ENCODE measurements around the gene SCO2. TPM values are rescaled to one million over a fixed set of nuclear protein-coding genes. Genes with fewer than 3 reads are reported as not detected.

Gene SCO2
- total and polyA plus RNA-seq, 10 of the 15 experiments (the other 5 are each of a cell fraction or from before 2014, with no cell fraction given), result 0.18 to 16.0 (median 2.4) TPM; not detected in 1

DNA sequence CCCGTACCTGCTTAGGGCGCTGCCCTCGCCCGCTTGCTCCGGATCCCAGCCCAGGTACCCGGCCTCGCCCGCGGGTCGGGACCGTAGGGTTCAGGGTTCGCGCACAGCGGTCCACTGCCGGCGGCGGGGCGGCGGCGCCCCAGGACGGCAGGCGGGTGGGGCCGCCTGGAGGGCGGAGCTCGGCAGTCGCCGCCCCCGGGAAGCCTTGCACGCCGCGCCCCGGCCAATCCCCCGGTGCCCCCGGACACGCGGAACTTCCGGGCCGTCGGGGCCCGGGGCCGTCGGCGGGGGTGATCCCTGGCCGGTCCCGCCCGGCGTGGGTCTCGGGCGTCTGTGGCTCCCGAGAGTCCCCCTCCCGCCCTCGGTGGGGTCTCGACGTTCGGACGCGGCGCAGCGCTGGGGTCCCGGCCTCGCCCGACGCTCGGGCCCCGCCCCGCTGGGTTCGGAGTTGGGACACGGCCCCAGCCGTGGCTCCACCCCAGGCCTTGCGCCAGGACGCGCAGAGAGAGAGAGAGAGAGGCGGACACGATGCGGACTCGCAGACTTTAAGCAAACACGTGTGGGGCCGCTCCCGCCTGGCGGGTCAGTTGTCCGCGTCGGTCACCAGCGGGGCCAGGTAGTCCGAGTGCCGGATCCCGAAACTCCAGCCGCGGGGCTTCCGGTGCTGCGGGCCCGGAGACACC lies 4.6 kb upstream of the SCO2 start, which contains the start of gene TYMP (continued):
- TF ChIP-seq NFYA (IDR thresholded peaks at IDR 0.05; ENCODE audit: borderline replicate concordance, low read depth, low read length) (no peak), STAT1 (conservative IDR thresholded peaks at IDR 0.05) (no peak), ETV6 (conservative IDR thresholded peaks at IDR 0.05 in 1 of 2, IDR thresholded peaks at IDR 0.05 in 1 of 2; ENCODE audit: borderline replicate concordance in 1 of 2, low read depth in 1 of 2) (peak in 1 of 2 experiments; percentile 21; a peak in 1 of 4 replicates), BACH1 (IDR thresholded peaks at IDR 0.05; ENCODE audit: borderline replicate concordance) (peak; percentile 96), HDAC2 (IDR thresholded peaks at IDR 0.05) (no peak), GABPA (IDR thresholded peaks at IDR 0.05; ENCODE audit: low read depth) (no peak), KAT2A (conservative IDR thresholded peaks at IDR 0.05; ENCODE audit: control insufficient read depth, low read depth, low read length) (no peak), ZZZ3 (IDR thresholded peaks at IDR 0.05; ENCODE audit: control insufficient read depth, insufficient read length, low read depth) (no peak), CHD4 (IDR thresholded peaks at IDR 0.05) (no peak), KLF5 (IDR thresholded peaks at IDR 0.05; ENCODE audit: partially characterized antibody) (peak; percentile 20), IKZF1 (conservative IDR thresholded peaks at IDR 0.05) (peak; percentile 98), MYB (IDR thresholded peaks at IDR 0.05; ENCODE audit: borderline replicate concordance, low read depth, low read length) (no peak), DPF2 (IDR thresholded peaks at IDR 0.05) (peak; percentile 32; the same call in 1 of the 2 replicates), ZNF274 (IDR thresholded peaks at IDR 0.05; ENCODE audit: insufficient read depth, insufficient read length) (no peak), ZNF622 (IDR thresholded peaks at IDR 0.05) (no peak)
- TF ChIP-seq, protein P1, sequence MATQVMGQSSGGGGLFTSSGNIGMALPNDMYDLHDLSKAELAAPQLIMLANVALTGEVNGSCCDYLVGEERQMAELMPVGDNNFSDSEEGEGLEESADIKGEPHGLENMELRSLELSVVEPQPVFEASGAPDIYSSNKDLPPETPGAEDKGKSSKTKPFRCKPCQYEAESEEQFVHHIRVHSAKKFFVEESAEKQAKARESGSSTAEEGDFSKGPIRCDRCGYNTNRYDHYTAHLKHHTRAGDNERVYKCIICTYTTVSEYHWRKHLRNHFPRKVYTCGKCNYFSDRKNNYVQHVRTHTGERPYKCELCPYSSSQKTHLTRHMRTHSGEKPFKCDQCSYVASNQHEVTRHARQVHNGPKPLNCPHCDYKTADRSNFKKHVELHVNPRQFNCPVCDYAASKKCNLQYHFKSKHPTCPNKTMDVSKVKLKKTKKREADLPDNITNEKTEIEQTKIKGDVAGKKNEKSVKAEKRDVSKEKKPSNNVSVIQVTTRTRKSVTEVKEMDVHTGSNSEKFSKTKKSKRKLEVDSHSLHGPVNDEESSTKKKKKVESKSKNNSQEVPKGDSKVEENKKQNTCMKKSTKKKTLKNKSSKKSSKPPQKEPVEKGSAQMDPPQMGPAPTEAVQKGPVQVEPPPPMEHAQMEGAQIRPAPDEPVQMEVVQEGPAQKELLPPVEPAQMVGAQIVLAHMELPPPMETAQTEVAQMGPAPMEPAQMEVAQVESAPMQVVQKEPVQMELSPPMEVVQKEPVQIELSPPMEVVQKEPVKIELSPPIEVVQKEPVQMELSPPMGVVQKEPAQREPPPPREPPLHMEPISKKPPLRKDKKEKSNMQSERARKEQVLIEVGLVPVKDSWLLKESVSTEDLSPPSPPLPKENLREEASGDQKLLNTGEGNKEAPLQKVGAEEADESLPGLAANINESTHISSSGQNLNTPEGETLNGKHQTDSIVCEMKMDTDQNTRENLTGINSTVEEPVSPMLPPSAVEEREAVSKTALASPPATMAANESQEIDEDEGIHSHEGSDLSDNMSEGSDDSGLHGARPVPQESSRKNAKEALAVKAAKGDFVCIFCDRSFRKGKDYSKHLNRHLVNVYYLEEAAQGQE (IDR thresholded peaks at IDR 0.05; ENCODE audit: low read depth, low read length), result no peak
- TF ChIP-seq, protein P2, sequence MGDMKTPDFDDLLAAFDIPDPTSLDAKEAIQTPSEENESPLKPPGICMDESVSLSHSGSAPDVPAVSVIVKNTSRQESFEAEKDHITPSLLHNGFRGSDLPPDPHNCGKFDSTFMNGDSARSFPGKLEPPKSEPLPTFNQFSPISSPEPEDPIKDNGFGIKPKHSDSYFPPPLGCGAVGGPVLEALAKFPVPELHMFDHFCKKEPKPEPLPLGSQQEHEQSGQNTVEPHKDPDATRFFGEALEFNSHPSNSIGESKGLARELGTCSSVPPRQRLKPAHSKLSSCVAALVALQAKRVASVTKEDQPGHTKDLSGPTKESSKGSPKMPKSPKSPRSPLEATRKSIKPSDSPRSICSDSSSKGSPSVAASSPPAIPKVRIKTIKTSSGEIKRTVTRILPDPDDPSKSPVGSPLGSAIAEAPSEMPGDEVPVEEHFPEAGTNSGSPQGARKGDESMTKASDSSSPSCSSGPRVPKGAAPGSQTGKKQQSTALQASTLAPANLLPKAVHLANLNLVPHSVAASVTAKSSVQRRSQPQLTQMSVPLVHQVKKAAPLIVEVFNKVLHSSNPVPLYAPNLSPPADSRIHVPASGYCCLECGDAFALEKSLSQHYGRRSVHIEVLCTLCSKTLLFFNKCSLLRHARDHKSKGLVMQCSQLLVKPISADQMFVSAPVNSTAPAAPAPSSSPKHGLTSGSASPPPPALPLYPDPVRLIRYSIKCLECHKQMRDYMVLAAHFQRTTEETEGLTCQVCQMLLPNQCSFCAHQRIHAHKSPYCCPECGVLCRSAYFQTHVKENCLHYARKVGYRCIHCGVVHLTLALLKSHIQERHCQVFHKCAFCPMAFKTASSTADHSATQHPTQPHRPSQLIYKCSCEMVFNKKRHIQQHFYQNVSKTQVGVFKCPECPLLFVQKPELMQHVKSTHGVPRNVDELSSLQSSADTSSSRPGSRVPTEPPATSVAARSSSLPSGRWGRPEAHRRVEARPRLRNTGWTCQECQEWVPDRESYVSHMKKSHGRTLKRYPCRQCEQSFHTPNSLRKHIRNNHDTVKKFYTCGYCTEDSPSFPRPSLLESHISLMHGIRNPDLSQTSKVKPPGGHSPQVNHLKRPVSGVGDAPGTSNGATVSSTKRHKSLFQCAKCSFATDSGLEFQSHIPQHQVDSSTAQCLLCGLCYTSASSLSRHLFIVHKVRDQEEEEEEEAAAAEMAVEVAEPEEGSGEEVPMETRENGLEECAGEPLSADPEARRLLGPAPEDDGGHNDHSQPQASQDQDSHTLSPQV (IDR thresholded peaks at IDR 0.05), result no peak
- TF ChIP-seq, protein P3, sequence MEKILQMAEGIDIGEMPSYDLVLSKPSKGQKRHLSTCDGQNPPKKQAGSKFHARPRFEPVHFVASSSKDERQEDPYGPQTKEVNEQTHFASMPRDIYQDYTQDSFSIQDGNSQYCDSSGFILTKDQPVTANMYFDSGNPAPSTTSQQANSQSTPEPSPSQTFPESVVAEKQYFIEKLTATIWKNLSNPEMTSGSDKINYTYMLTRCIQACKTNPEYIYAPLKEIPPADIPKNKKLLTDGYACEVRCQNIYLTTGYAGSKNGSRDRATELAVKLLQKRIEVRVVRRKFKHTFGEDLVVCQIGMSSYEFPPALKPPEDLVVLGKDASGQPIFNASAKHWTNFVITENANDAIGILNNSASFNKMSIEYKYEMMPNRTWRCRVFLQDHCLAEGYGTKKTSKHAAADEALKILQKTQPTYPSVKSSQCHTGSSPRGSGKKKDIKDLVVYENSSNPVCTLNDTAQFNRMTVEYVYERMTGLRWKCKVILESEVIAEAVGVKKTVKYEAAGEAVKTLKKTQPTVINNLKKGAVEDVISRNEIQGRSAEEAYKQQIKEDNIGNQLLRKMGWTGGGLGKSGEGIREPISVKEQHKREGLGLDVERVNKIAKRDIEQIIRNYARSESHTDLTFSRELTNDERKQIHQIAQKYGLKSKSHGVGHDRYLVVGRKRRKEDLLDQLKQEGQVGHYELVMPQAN (conservative IDR thresholded peaks at IDR 0.05), result peak; percentile 61; the same call in 1 of the 2 replicates
- TF ChIP-seq, protein P4, sequence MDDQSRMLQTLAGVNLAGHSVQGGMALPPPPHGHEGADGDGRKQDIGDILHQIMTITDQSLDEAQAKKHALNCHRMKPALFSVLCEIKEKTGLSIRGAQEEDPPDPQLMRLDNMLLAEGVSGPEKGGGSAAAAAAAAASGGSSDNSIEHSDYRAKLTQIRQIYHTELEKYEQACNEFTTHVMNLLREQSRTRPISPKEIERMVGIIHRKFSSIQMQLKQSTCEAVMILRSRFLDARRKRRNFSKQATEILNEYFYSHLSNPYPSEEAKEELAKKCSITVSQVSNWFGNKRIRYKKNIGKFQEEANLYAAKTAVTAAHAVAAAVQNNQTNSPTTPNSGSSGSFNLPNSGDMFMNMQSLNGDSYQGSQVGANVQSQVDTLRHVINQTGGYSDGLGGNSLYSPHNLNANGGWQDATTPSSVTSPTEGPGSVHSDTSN (IDR thresholded peaks at IDR 0.05; ENCODE audit: insufficient replicate concordance, low read depth, low read length), result no peak

Data from GM12878 (cell line).